Esophagus mucosa (tissue), 1 donor: ENCODE results near the gene FOXA1. TPM values are rescaled to one million over a fixed set of nuclear protein-coding genes. Genes with fewer than 3 reads are reported as not detected.
A peak's percentile ranks its signal among the peaks of the same experiment; 100 is the strongest.
"Not testable (repeated sequence)": the region's sequence is repeated elsewhere in the genome, so short reads cannot be mapped to it uniquely, and the experiment has no call there.

Source experiments
- ATAC-seq: fragments of 200-7000 bp; cut with Tn5 transposase; one replicate; pipeline ENCODE4 v1.9.1; 2020
- total RNA-seq: library from RNA; stranded (reverse); gene quantifications from one replicate; pipeline ENCODE4 v1.2.4, GENCODE V29; 2023
- donor health status: DM: yes; HTN: yes; CAD: no.

The FOXA1 gene
- total RNA-seq, 1 donor from 2014 or later = 14.6 TPM

GRCh38 chr14:37588956-37589714, 5.9 kb downstream of the FOXA1 start:
- ATAC-seq = no peak

DNA sequence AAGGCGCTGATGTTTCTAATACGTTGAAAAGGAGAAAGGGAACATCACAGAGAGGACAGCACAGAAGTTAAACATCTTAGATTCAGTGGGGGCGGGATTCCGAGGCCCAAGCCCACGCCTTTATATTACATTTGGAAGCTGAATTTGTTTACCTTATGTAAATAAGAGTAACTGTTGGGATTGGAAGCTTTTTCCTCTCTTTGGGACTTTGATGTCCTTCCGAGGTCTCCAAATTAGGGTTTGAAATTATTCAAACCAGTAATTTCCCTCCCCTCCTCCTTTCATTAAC, 6.4 kb downstream of the FOXA1 start:
- no peak for ATAC-seq

GRCh38 chr14:37587881-37588666, 7.0 kb downstream of the FOXA1 start:
- no peak for ATAC-seq

DNA sequence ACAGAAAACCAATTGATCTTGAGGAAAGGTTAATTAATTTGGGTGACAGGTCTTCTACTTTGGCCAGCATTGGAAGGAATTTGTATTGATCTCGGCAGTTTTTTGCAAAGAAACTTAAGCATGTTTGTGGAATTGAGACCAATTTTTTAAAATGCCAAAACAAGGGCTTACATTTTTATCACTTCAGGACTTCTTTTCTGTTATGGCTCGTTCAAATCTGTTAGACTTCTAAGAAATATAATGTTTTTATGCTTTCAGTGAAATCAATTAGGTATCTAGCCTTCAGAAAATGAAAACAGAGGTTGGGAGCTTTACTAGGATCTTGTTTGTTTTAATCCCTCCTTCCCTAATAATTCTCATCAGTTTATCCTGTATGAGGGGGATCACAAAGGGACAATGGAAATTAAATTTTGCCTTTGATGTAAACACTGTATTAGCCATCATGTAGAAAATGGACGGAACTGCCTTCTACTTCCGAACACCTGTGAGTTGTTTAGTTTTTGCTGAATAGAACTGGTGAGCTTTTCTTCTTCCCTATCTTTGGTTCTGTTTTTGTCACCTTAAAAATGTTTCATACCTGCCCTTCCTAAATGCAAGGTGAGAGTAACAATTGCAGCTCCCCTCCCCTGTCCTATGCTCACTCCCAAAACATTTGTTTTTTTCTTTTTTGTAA, 7.8 kb downstream of the FOXA1 start:
- ATAC-seq = no peak

- no peak for ATAC-seq
Measured at GRCh38 chr14:37586797-37587130, 8.3 kb downstream of the FOXA1 start.

DNA sequence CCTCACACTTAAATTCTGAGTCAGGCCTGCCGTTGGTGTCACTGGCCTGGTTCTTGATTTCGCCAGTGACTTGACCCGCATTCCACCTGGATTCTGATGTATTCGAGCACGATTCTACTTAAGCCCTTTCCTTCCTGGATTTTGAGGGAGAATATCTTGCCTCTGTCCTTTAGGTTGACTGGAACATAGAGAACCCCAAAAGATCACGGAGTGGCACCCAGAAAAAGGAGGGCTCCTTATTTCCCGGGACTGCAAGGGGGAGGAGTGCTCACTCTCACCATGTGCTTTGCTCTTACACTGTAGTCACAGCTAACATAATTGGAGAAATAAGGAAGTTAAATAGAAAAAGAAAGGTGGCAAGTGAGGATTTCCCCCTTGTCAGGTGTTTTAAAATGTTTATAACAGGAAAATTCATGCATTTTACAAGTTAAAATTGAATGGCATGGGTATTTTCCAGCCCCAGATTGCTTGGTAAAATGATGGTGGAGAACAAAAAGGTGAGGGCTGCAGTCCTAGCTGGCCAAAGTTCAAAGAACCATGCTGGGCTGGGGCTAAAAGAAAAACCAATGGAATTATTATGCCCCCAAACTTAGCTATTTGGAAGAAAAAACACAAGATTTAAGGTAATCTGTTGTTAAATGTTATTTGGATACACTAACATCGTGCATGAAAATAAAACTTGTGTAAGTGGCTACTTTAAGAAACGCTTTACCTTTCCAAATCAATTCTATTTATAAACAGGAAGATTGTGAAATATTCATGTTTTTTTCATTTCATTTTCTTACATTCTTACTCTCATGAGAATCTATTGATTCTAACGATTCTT, 8.9 kb downstream of the FOXA1 start:
- no peak for ATAC-seq

DNA sequence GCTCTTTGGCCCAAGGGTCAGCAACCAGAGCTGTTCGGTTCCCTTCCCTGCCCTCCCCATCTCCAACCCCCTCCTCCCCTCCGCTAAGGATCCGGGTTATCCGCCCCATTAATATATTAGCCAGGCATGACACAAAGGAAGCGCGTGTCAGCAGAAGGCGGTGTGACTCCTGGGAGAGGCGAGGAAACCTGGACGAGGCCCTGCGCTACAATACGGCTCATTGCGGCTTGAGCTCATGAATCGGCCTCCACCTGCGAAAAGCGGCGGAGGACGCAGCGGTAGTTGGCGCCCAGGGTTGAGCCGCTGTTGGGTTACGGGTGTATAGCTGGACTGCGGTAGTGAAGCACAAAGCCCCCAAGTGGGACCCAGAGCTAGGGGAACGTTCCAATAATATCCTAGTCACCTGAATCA, 9.9 kb downstream of the FOXA1 start:
- ATAC-seq = peak; percentile 71

DNA sequence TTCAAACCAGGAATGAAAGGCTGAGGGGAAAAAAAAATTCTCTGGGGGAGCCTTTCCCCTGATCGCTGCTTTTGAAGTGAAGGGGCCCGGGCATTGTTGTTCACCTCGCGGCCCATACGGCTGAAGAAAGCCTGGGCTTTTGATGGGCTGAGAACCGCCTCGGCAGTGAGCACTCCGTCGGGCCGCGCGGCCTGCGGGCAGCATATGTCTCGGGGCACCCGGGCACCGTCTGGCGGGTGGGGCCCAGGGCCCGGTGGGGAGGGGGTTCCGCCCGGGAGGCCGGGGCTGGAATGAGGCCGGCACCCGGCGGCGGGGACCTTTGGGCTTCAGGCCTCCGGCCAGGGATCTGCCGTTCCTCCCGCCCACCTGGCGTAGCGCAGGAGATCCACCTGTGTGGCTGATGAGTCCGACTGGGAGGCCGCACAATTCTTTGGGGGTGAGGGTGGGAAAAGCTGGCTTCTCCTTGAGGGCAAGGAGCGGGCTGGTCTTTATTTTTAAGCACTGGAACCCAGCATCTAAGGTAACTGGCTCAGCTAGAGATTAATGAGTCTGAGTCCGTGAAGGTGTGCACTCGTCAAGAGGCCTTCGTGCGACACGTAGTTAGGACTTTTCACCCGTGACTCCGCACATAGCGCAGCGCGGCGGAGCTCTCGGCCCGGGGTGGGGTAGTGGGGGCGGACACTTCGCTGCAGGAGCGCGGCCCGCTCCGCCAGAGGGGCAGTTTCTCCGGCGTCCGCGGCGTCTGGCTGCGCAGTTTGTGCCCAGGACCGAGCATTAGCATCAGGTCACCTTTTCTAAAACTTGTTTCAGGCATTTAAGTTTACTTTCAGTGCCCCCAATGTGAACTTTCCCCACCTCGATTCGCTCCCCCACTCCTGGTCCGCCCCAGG, 10.6 kb downstream of the FOXA1 start:
- peak; percentile 80 for ATAC-seq

DNA sequence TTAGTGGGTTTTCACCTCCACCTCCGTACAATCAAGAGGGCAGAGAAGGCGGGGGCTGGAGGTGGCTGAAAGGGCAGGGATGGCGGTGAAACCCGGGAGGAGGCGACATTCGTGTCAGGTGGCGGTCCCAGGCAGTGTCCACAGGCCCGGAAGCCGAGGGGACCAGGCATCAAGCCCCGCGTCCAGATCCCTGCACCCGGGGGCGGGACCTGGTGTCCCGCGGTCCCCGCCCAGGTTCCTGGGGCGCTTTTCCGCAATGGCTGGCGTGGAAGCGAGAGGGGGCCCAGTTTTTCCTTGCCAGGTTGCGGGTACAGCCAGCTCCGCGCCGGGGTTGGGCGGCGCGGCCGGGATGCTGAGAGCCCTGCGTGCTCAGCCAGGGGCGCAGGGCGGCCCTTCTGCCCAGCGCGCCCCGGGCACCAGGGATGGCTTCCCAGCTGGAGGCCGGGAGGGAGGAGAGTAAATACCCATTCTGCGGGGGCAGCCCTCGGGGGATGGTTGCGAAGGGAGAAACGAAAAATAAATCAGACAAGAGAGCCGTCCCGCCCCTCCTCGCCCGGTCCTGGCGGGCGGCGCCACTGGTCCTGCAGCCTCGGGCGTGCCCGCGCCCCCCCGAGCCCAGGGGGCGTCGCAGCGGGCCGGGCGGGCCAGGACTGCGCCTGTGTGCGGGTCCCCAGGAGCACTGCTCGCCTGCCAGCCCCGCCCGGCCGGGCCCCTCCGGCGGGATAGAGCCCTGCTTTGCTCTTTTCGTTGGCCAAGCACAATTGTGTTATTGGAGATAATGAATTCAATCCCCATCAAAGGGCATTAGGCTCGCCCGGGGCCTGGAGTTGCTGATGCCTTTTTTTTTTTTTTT, 11.5 kb downstream of the FOXA1 start:
- peak; percentile 18 for ATAC-seq

GRCh38 chr14:37580146-37580545, 14.9 kb downstream of the FOXA1 start:
- ATAC-seq = peak; percentile 52

GRCh38 chr14:37579274-37579673, 15.8 kb downstream of the FOXA1 start:
- ATAC-seq = peak; percentile 22

GRCh38 chr14:37573356-37573755, 21.7 kb downstream of the FOXA1 start:
- no peak for ATAC-seq

DNA sequence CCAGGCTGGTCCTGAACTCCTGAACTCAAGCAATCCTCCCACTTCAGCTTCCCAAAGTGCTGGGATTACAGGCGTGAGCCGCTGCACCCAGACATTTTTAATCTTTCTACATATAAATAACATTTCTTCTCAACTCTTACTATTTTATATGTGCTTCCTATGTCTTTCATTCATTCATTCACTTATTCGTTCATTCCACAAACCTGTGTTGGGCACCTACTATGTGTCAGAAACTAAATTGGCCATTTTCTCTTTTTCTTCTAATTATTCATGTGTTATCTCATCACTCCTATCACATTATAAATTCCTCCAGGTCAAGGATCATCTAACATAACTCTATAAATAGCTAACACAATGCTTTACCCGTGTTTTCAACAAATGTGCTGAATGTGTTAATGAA, 23.7 kb downstream of the FOXA1 start:
- ATAC-seq = no peak

DNA sequence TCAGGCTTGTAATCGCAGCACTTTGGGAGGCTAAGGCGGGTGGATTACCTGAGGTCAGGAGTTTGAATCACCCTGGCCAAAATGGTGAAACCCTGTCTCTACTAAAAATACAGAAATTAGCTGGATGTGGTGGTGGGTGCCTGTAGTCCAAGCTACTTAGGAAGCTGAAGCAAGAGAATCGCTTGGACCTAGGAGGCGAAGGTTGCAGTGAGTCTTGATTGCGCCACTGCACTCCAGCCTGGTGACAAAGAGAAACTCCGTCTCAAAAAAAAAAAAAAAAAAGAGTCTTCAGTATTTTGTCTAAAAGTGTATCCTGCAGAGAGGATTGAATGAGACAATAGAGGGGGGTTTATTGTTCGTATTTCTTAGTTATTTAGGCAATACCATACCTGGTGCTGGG, 25.3 kb downstream of the FOXA1 start:
- no peak for ATAC-seq

- ATAC-seq = peak; percentile 39
Measured at GRCh38 chr14:37566811-37567371, 28.2 kb downstream of the FOXA1 start.

DNA sequence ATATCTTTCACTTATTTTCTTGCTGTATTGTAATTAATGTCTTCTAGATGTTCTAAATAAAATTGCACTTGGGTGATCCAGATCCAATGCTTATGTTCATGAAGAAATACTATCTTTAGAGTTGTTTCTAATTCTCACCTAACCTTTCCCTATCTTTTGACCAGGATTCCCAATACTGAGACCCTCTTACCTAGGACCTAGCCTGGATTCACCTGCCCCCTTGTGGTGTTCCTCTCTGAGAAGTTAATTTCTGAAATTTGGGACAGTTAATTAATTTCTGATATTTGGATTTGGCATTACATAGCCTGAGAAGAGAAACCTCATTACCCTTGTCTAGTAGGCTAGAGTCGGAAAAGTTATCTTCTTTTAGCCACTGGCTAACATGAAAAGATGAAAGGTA, 29.5 kb downstream of the FOXA1 start:
- ATAC-seq = no peak

- no peak for ATAC-seq
Measured at GRCh38 chr14:37563189-37563588, 31.9 kb downstream of the FOXA1 start.

- ATAC-seq = peak; percentile 77
Measured at GRCh38 chr14:37559386-37559785, 35.7 kb downstream of the FOXA1 start.

DNA sequence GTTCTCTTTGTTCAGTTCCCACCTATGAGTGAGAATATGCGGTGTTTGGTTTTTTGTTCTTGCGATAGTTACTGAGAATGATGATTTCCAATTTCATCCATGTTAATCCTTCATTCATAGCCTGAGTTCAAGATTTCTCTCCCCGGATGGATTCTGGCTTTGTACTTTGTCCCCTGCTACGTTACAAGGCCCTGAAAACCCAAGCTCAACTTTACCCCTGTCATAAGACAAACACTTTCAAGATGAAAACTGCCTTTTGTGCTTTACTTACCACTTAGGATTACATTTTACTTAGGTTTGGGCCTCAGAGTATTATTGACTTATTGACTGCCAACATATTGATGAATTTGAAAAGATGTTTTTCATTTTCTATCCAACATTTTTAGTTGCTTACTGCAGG, 36.3 kb downstream of the FOXA1 start:
- ATAC-seq = no peak

DNA sequence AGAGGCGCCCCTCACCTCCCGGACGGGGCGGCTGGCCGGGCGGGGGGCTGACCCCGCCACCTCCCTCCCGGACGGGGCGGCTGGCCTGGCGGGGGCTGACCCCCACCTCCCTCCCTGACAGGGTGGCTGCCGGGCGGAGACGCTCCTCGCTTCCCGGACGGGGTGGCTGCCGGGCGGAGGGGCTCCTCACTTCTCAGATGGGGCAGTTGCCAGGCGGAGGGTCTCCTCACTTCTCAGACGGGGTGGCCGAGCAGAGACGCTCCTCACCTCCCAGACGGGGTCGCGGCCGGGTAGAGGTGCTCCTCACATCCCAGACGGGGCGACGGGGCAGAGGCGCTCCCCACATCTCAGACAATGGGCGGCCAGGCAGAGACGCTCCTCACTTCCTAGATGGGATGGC, 39.5 kb downstream of the FOXA1 start:
- ATAC-seq = not testable (repeated sequence)
